Measurements from ENCODE around the gene KDM6B.

KDM6B gene

DNA sequence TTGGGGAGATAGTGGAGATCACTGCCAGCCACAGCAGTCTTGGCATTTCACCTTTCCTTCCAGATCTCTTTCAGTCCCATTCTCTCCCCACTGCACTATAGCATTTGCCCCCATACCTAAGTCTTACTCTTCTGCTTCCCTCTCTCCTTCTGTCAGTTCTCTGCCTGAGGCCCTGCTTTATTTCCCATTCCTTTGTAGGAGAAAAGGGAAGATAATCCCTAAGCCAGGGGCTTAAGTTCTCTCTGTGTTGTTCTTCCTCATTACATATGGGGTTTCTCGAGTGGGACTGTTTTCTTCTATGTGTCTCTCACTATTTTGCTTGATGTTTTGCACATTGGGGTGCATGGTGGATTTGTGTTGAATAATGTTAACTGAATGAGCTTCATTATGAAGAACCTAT lies 6.4 kb downstream of the KDM6B start:
- H3K27me3 ChIP-seq (ENCODE audit: low read depth): no peaks in the 10 kb centered on the region
- DNase-seq (ENCODE audit: low spot score in 2 of 2): peak in 1 of 2 experiments; percentile 54
- H3K9me3 ChIP-seq: no peaks in the 10 kb centered on the region
- no peak overlapping the region for H3K4me3 ChIP-seq
- 0 out of 2 replicates have a peak, but pooled peaks cover 5% of the 10 kb centered on the region for H3K36me3 ChIP-seq (replicated peaks)
- in situ Hi-C loops (cut with MboI; ENCODE audit: low sequenced_read_pairs): no loop called here
- H3K4me1 ChIP-seq: peaks cover 36% of the 10 kb centered on the region

DNA sequence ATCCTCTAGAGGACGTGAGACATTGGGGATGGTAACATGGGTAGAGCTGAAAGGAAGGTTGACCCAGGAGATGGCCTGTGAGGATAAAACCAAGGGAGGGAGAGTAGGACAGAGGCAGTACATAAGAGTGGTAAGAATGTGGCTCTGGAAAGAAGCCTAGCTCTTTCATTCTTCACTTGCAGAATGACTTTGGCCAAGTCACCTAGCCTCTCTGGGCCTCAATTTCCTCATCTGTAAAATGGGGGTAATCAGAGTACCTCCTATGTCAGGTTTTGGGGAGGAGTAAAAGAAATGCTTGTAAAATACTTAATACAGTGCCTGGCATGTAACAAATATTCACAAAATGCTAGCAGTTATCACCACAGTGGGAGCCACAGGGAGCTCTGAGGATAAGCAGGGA lies 6.9 kb downstream of the KDM6B start:
- H3K36me3 ChIP-seq (replicated peaks): 0 out of 2 replicates have a peak, but pooled peaks cover 7% of the 10 kb centered on the region
- H3K9me3 ChIP-seq: no peaks in the 10 kb centered on the region
- H3K27me3 ChIP-seq (ENCODE audit: low read depth): no peaks in the 10 kb centered on the region
- in situ Hi-C loops (cut with MboI; ENCODE audit: low sequenced_read_pairs): no loop called here
- no peak for DNase-seq (ENCODE audit: low spot score in 2 of 2)
- peaks cover 36% of the 10 kb centered on the region for H3K4me1 ChIP-seq
- H3K4me3 ChIP-seq: peak overlapping the region; percentile 76

DNA sequence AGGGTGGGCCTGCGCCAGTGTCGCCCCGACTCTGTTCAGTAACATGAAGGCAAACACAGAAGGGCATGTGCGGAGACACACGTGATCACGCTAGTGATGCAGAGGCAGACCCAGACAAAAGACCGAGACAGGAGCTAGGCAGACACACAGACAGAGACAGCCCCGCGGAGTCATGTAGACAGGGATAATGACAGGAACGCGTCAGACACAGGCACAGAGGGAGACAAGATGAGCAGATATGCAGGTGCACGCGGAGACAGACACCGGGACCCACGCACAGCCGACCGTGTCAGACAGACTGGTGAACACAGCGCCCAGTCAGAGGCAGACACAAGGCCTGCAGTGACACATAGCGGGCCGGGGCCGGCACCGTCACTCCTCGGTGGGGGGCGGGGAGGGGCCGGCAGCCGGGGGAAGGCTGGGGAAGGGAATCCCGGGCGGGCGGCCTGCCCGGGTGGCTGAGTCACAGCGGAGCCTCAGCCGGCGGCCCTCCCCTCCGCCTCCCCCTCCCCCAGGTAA lies 7.4 kb downstream of the KDM6B start:
- Histone ChIP-seq H3K4me3 (peak overlapping the region; percentile 76), H3K4me1 (peaks cover 36% of the 10 kb centered on the region), H3K9me3 (no peaks in the 10 kb centered on the region), H3K27me3 (ENCODE audit: low read depth) (no peaks in the 10 kb centered on the region), H3K36me3 (replicated peaks) (0 out of 2 replicates have a peak, but pooled peaks cover 7% of the 10 kb centered on the region)
- peak; percentile 27 to 73 for DNase-seq (ENCODE audit: low spot score in 2 of 2)
- in situ Hi-C loops (cut with MboI; ENCODE audit: low sequenced_read_pairs): no loop called here

GRCh38 chr17:7841915-7842379 lies 7.9 kb downstream of the KDM6B start:
- Histone ChIP-seq H3K9me3 (no peaks in the 10 kb centered on the region), H3K4me3 (peak overlapping the region; percentile 76), H3K36me3 (replicated peaks) (peaks cover 7% of the 10 kb centered on the region; the same call in 1 of the 2 replicates), H3K27me3 (ENCODE audit: low read depth) (no peaks in the 10 kb centered on the region), H3K4me1 (peaks cover 34% of the 10 kb centered on the region)
- peak; percentile 82 to 95 for DNase-seq (ENCODE audit: low spot score in 2 of 2)
- in situ Hi-C loops (cut with MboI; ENCODE audit: low sequenced_read_pairs): no loop called here

GRCh38 chr17:7842380-7843256 lies 8.6 kb downstream of the KDM6B start:
- DNase-seq (ENCODE audit: low spot score in 2 of 2): peak; percentile 14 to 61
- in situ Hi-C loops (cut with MboI; ENCODE audit: low sequenced_read_pairs): no loop called here
- H3K36me3 ChIP-seq (replicated peaks): peaks cover 7% of the 10 kb centered on the region; the same call in 1 of the 2 replicates
- H3K27me3 ChIP-seq (ENCODE audit: low read depth): no peaks in the 10 kb centered on the region
- peak overlapping the region; percentile 76 for H3K4me3 ChIP-seq
- no peaks in the 10 kb centered on the region for H3K9me3 ChIP-seq
- H3K4me1 ChIP-seq: peaks cover 29% of the 10 kb centered on the region

DNA sequence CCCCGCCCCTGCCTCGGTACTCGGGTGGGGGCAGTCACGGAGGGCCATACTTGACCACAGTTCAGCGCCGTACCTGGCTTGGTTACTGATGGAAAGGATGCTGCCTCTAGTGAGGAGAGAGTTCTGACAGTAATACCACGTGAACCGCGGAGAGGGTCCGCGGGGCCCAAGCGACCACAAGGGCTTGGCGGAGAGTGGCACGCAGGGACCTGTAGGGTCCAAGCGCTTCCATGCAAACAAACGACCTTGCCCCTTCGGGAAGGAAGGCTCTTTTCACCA lies 9.2 kb downstream of the KDM6B start:
- peaks cover 26% of the 10 kb centered on the region for H3K4me1 ChIP-seq
- peaks cover 10% of the 10 kb centered on the region for H3K36me3 ChIP-seq (replicated peaks)
- in situ Hi-C loops (cut with MboI; ENCODE audit: low sequenced_read_pairs): no loop called here
- no peaks in the 10 kb centered on the region for H3K9me3 ChIP-seq
- H3K27me3 ChIP-seq (ENCODE audit: low read depth): no peaks in the 10 kb centered on the region
- no peak for DNase-seq (ENCODE audit: low spot score in 2 of 2)
- H3K4me3 ChIP-seq: peak overlapping the region; percentile 76

GRCh38 chr17:7843536-7844291 lies 9.7 kb downstream of the KDM6B start:
- Histone ChIP-seq H3K36me3 (replicated peaks) (peaks cover 11% of the 10 kb centered on the region), H3K4me3 (peak overlapping the region; percentile 76), H3K9me3 (no peaks in the 10 kb centered on the region), H3K27me3 (ENCODE audit: low read depth) (no peaks in the 10 kb centered on the region), H3K4me1 (peaks cover 22% of the 10 kb centered on the region)
- DNase-seq (ENCODE audit: low spot score in 2 of 2): peak; percentile 91 to 94
- in situ Hi-C loops (cut with MboI; ENCODE audit: low sequenced_read_pairs): no loop called here

DNA sequence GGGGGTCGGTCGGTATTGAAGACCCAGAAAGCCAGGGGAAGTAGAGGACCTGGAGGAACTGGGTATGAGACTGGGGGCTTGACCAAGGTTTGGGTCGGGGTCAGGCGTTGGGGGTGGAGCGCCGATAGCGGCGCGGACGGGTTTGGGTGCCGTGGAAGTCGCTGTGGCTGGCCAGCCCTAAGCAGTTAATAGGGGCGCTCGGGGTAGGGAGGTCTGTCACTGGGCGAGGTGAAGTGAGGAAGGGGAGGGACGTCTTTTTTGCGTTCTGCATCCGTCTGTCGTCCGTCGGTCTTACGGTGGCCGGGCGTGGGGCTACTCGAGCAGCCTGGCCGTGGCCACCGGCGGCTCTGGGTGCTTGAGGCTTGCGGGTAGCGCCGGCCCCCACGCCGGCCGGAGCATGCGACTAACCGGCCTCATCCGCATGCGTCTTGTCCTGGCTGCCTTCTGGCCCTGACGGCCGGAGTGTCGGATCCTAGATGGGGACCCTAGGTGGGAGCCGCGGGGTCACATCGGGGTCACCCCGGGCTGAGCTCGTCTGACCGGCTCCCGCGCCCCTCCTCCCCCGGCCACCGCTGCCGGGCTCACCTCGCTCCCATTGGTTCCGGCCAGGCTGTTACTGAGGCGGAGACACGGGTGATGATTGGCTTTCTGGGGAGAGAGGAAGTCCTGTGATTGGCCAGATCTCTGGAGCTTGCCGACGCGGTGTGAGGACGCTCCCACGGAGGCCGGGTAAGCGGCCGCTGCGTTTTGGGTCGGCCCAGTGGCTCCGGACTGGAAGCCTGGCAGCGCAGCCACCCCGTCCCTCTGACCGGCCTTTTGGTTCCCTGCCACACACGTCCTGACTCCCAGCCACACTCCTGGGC lies 10.5 kb downstream of the KDM6B start:
- peak overlapping the region; percentile 76 for H3K4me3 ChIP-seq
- in situ Hi-C loops (cut with MboI; ENCODE audit: low sequenced_read_pairs): no loop called here
- H3K27me3 ChIP-seq (ENCODE audit: low read depth): no peaks in the 10 kb centered on the region
- H3K36me3 ChIP-seq (replicated peaks): peaks cover 14% of the 10 kb centered on the region
- peak; percentile 92 to 94 for DNase-seq (ENCODE audit: low spot score in 2 of 2)
- peaks cover 18% of the 10 kb centered on the region for H3K4me1 ChIP-seq
- no peaks in the 10 kb centered on the region for H3K9me3 ChIP-seq

DNA sequence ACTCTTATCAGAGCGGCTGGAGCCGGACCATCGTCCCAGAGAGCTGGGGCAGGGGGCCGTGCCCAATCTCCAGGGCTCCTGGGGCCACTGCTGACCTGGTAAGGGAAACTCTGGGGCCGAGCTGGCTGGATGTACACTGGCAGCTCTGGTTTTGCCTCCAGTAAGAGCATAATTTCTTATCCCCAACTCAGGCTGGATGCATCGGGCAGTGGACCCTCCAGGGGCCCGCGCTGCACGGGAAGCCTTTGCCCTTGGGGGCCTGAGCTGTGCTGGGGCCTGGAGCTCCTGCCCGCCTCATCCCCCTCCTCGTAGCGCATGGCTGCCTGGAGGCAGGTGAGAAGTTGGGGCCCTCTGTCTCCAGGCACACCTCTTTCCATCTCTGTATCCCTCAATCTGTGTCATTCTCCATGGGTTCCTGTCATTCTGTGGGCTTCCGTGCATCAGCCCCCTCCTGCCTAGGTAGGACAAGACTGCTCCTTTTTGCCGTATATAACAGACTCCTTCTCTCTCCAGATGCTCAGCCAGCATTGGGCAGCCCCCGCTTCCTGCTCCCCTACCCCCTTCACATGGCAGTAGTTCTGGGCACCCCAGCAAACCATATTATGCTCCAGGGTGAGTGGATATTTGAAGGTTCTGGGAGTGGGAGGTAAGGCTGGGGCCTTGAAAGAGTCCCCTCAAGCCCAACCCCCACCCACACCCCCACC lies 11.5 kb downstream of the KDM6B start:
- H3K36me3 ChIP-seq (replicated peaks): peaks cover 20% of the 10 kb centered on the region
- peaks cover 9% of the 10 kb centered on the region for H3K4me1 ChIP-seq
- no peaks in the 10 kb centered on the region for H3K9me3 ChIP-seq
- in situ Hi-C loops (cut with MboI; ENCODE audit: low sequenced_read_pairs): no loop called here
- no peaks in the 10 kb centered on the region for H3K27me3 ChIP-seq (ENCODE audit: low read depth)
- no peak for DNase-seq (ENCODE audit: low spot score in 2 of 2)
- peak overlapping the region; percentile 76 for H3K4me3 ChIP-seq

- H3K36me3 ChIP-seq (replicated peaks): peaks cover 21% of the 10 kb centered on the region
- H3K9me3 ChIP-seq: no peaks in the 10 kb centered on the region
- no peak overlapping the region for H3K4me3 ChIP-seq
- DNase-seq (ENCODE audit: low spot score in 2 of 2): no peak
- no peaks in the 10 kb centered on the region for H3K27me3 ChIP-seq (ENCODE audit: low read depth)
- in situ Hi-C loops (cut with MboI; ENCODE audit: low sequenced_read_pairs): no loop called here
- peaks cover 3% of the 10 kb centered on the region for H3K4me1 ChIP-seq
Measured at GRCh38 chr17:7846063-7846735, 12.2 kb downstream of the KDM6B start.

- peaks cover 5% of the 10 kb centered on the region; the same call in 1 of the 2 replicates for H3K4me1 ChIP-seq
- no peak overlapping the region for H3K4me3 ChIP-seq
- DNase-seq (ENCODE audit: low spot score in 2 of 2): no peak
- no peaks in the 10 kb centered on the region for H3K27me3 ChIP-seq (ENCODE audit: low read depth)
- in situ Hi-C loops (cut with MboI; ENCODE audit: low sequenced_read_pairs): no loop called here
- H3K36me3 ChIP-seq (replicated peaks): peaks cover 30% of the 10 kb centered on the region
- no peaks in the 10 kb centered on the region for H3K9me3 ChIP-seq
Measured at GRCh38 chr17:7846765-7847661, 13.0 kb downstream of the KDM6B start.
